Activated naive CD4-positive, alpha-beta T cell treated with anti-CD3 and anti-CD28 coated beads, Interleukin-2, amount 50 U/mL, for 24 hours (primary cell): ENCODE data around the gene FBXL14.

Source experiments
- H3K27ac Mint-ChIP-seq: one replicate; pipeline ENCODE4 v1.8.0; 2021; ENCODE audit warnings: mild to moderate bottlenecking, mixed read lengths
- H3K27me3 Mint-ChIP-seq: one replicate; pipeline ENCODE4 v1.8.0; 2021; ENCODE audit warnings: mixed read lengths
- H3K36me3 Mint-ChIP-seq: one replicate; pipeline ENCODE4 v1.8.0; 2021; ENCODE audit warnings: mixed read lengths
- H3K4me1 Mint-ChIP-seq: one replicate; pipeline ENCODE4 v1.8.0; 2021; ENCODE audit warnings: mixed read lengths
- H3K4me3 Mint-ChIP-seq: one replicate; pipeline ENCODE4 v1.8.0; 2021; ENCODE audit warnings: mild to moderate bottlenecking, mixed read lengths
- H3K9me3 Mint-ChIP-seq: one replicate; pipeline ENCODE4 v1.8.0; 2021; ENCODE audit warnings: mixed read lengths

FBXL14 gene, protein sequence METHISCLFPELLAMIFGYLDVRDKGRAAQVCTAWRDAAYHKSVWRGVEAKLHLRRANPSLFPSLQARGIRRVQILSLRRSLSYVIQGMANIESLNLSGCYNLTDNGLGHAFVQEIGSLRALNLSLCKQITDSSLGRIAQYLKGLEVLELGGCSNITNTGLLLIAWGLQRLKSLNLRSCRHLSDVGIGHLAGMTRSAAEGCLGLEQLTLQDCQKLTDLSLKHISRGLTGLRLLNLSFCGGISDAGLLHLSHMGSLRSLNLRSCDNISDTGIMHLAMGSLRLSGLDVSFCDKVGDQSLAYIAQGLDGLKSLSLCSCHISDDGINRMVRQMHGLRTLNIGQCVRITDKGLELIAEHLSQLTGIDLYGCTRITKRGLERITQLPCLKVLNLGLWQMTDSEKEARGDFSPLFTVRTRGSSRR

GRCh38 chr12:1594261-1595025, at the start of gene FBXL14:
Gene FBXL14, minus strand, starts transcription at chr12:1594581. Its CDS starts 515 bp downstream, at chr12:1594066.
- Mint-ChIP-seq H3K27ac (peak within 1 kb of the TSS; percentile 95), H3K4me3 (peak within 1 kb of the TSS; percentile 95), H3K27me3 (no peaks in the 10 kb centered on the region), H3K36me3 (peaks cover 7% of the 10 kb centered on the region), H3K9me3 (no peaks in the 10 kb centered on the region), H3K4me1 (peaks cover 53% of the 10 kb centered on the region)

- Mint-ChIP-seq H3K9me3 (no peaks in the 10 kb centered on the region), H3K36me3 (no peaks in the 10 kb centered on the region), H3K4me1 (no peaks in the 10 kb centered on the region), H3K27ac (no peak overlapping the region), H3K4me3 (no peak overlapping the region), H3K27me3 (no peaks in the 10 kb centered on the region)
Measured at GRCh38 chr12:1643905-1644533, 49.6 kb upstream of the FBXL14 start.

- H3K27ac Mint-ChIP-seq, result no peak overlapping the region
- no peaks in the 10 kb centered on the region for H3K36me3 Mint-ChIP-seq
- H3K4me1 Mint-ChIP-seq, result no peaks in the 10 kb centered on the region
- no peaks in the 10 kb centered on the region for H3K9me3 Mint-ChIP-seq
- H3K4me3 Mint-ChIP-seq, result no peak overlapping the region
- H3K27me3 Mint-ChIP-seq, result no peaks in the 10 kb centered on the region
Measured at GRCh38 chr12:1643043-1643442, 48.7 kb upstream of the FBXL14 start.

DNA sequence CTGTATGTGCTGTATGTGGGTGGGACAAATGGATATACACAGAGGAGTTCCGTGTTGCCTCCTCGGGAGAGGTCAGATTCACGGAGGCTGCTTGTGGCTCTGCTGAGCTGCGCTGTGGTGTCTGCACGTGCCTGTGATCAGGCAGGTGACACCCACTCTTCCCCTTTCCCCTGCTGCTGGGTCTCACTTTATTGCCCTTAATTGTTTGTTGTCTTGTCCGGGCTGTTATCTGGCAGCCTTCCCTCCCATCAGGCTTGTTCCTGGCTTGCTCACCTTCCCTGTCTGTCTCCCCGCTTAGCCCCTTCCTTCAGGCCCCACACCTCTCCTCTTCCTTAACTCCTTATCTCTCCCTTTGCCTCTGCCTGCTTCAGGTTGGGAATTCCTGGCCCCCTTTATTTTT, 48.1 kb upstream of the FBXL14 start:
- H3K27ac Mint-ChIP-seq, result no peak overlapping the region
- no peaks in the 10 kb centered on the region for H3K36me3 Mint-ChIP-seq
- no peaks in the 10 kb centered on the region for H3K9me3 Mint-ChIP-seq
- H3K4me1 Mint-ChIP-seq, result no peaks in the 10 kb centered on the region
- H3K4me3 Mint-ChIP-seq, result no peak overlapping the region
- H3K27me3 Mint-ChIP-seq, result no peaks in the 10 kb centered on the region

DNA sequence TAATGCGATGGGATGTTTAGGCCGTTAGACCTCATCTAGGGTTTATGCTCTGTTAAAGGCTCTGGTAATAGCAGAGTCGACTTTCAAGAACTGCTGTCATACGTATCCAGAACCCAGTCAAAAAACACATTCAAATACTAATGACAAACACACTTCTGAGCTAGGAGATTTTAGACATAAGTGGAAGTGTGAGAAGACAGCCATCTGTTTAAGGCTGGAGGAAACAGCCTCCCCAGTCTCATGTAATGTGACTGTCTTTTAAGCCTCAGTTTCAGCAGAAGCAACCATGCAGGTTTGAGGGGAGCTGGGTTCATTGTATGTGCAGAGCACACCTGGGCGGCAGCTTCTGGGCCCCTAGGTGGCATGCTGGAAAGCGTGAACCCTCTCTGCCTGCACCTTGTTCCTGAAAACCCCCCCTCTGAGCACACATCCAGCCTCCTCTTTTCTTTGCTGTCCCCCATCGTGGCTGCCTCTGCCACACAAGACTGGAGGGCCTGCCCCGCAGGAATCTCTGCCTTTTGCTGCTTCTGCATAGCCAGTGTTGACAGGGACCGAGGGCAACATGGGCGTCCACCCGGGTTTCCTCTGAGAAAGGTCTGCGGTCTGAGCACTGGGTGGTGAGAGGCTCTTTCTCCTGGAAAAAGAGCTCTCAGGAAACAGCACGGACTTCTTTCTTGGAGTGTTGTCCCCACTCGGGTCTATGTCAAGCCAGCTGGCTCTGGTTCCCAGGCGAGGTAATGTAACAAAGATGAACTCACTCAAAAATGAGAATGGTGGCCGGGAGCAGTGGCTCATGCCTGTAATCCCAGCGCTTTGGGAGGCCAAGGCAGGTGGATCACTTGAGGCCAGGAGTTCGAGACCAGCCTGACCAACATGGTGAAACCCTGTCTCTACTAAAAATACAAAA, 46.2 kb upstream of the FBXL14 start:
- H3K36me3 Mint-ChIP-seq, result no peaks in the 10 kb centered on the region
- no peaks in the 10 kb centered on the region for H3K27me3 Mint-ChIP-seq
- H3K9me3 Mint-ChIP-seq, result no peaks in the 10 kb centered on the region
- H3K4me3 Mint-ChIP-seq, result no peak overlapping the region
- H3K4me1 Mint-ChIP-seq, result no peaks in the 10 kb centered on the region
- H3K27ac Mint-ChIP-seq, result no peak overlapping the region

DNA sequence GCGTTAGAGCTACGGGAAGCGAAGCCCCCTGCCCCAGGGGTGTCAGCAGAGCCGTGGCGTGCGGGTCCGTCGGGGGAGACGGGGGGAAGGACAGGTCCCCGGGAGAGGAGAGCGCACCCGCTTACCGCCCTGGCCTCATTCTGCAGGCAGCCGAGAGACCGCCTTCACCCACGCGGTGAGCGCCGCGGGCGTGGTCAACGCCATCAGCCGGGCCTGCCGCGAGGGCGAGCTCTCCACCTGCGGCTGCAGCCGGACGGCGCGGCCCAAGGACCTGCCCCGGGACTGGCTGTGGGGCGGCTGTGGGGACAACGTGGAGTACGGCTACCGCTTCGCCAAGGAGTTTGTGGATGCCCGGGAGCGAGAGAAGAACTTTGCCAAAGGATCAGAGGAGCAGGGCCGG, 45.2 kb upstream of the FBXL14 start:
- no peaks in the 10 kb centered on the region for H3K4me1 Mint-ChIP-seq
- H3K27me3 Mint-ChIP-seq, result peaks cover 3% of the 10 kb centered on the region
- H3K4me3 Mint-ChIP-seq, result no peak overlapping the region
- no peaks in the 10 kb centered on the region for H3K36me3 Mint-ChIP-seq
- H3K9me3 Mint-ChIP-seq, result no peaks in the 10 kb centered on the region
- no peak overlapping the region for H3K27ac Mint-ChIP-seq

- peaks cover 6% of the 10 kb centered on the region for H3K27me3 Mint-ChIP-seq
Measured at GRCh38 chr12:1638203-1638602, 43.8 kb upstream of the FBXL14 start.

GRCh38 chr12:1635301-1636095, 41.1 kb upstream of the FBXL14 start:
- no peak overlapping the region for H3K4me3 Mint-ChIP-seq
- no peaks in the 10 kb centered on the region for H3K36me3 Mint-ChIP-seq
- peaks cover 26% of the 10 kb centered on the region for H3K27me3 Mint-ChIP-seq
- H3K9me3 Mint-ChIP-seq, result no peaks in the 10 kb centered on the region
- no peak overlapping the region for H3K27ac Mint-ChIP-seq
- peaks cover 10% of the 10 kb centered on the region for H3K4me1 Mint-ChIP-seq

More at GRCh38 chr12:1638203-1638602, 43.8 kb upstream of the FBXL14 start:
- H3K27ac Mint-ChIP-seq, result no peak overlapping the region
- H3K36me3 Mint-ChIP-seq, result no peaks in the 10 kb centered on the region
- H3K9me3 Mint-ChIP-seq, result no peaks in the 10 kb centered on the region
- H3K4me3 Mint-ChIP-seq, result no peak overlapping the region
- H3K4me1 Mint-ChIP-seq, result no peaks in the 10 kb centered on the region

DNA sequence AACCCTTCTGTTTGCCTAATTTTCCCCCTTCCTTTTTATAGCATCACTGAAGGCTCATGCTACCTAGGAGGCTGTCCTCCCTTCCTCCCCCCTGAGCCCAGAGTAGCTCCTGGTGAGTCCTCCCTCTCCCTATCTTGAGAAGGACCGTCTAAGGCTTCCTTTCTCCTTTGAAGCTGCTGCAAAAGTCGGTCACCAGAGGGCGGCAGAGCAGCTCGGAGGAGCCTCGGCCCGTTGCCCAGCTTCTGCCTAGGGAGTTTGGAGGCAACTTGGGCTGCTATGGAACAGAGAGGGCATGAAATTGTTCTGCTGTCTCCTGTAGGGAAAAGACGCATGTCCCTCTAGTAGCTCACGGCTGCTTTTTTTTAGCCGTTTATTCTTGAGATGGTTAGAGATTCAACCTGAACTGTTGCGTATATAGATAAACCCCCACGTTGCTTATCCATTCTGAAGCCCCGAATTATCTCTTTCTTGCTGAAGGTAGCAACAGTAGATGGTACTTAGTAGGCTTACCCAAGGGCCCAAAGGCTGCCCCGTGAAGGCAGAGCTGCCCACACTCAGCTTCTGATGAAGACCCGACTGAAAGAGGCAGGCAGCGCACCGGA, 40.3 kb upstream of the FBXL14 start:
- Mint-ChIP-seq H3K36me3 (no peaks in the 10 kb centered on the region), H3K27ac (no peak overlapping the region), H3K9me3 (no peaks in the 10 kb centered on the region), H3K4me1 (peaks cover 12% of the 10 kb centered on the region), H3K4me3 (no peak overlapping the region), H3K27me3 (peaks cover 27% of the 10 kb centered on the region)

GRCh38 chr12:1634149-1634548, 39.8 kb upstream of the FBXL14 start:
- H3K4me3 Mint-ChIP-seq, result no peak overlapping the region
- no peaks in the 10 kb centered on the region for H3K9me3 Mint-ChIP-seq
- no peak overlapping the region for H3K27ac Mint-ChIP-seq
- H3K36me3 Mint-ChIP-seq, result no peaks in the 10 kb centered on the region
- peaks cover 30% of the 10 kb centered on the region for H3K27me3 Mint-ChIP-seq
- H3K4me1 Mint-ChIP-seq, result peaks cover 14% of the 10 kb centered on the region

DNA sequence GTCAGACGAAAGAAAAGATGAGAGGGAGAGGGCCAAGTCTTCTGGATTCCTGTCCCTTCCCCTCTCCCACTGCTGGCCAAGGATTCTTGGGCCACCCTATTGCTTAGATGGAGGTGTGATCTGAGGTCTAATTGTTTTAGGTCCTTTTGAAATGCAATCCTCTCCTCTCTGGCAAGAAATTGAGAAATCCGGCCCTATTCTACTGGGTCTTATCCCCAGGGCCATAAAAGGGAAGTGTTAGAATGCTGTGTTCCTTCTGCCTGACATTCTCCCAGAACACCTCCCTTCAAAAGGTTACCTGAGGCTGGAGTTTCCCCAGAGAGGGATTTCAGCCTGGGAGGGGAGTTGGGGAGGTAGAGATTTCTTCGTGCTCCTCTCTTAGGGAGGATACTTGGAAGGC, 39.1 kb upstream of the FBXL14 start:
- Mint-ChIP-seq H3K36me3 (no peaks in the 10 kb centered on the region), H3K27me3 (peaks cover 35% of the 10 kb centered on the region)

DNA sequence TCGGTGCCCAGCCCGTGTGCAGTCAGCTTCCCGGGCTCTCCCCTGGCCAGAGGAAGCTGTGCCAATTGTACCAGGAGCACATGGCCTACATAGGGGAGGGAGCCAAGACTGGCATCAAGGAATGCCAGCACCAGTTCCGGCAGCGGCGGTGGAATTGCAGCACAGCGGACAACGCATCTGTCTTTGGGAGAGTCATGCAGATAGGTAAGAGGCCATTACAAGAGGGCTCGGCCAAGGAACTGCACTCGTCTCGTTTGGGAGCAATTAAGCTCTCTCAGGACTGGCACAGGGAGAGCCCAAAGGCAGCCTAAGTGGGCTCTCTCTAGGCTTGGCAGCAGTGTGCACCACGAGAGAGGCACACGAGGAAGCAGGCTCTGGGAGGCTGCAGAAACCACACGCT, 38.3 kb upstream of the FBXL14 start:
- no peak overlapping the region for H3K4me3 Mint-ChIP-seq
- H3K9me3 Mint-ChIP-seq, result no peaks in the 10 kb centered on the region
- H3K4me1 Mint-ChIP-seq, result peaks cover 16% of the 10 kb centered on the region
- no peak overlapping the region for H3K27ac Mint-ChIP-seq
- H3K36me3 Mint-ChIP-seq, result no peaks in the 10 kb centered on the region
- peaks cover 38% of the 10 kb centered on the region for H3K27me3 Mint-ChIP-seq

More for the DNA sequence above, 39.1 kb upstream of the FBXL14 start:
- Mint-ChIP-seq H3K4me3 (no peak overlapping the region), H3K4me1 (peaks cover 16% of the 10 kb centered on the region), H3K9me3 (no peaks in the 10 kb centered on the region), H3K27ac (no peak overlapping the region)

DNA sequence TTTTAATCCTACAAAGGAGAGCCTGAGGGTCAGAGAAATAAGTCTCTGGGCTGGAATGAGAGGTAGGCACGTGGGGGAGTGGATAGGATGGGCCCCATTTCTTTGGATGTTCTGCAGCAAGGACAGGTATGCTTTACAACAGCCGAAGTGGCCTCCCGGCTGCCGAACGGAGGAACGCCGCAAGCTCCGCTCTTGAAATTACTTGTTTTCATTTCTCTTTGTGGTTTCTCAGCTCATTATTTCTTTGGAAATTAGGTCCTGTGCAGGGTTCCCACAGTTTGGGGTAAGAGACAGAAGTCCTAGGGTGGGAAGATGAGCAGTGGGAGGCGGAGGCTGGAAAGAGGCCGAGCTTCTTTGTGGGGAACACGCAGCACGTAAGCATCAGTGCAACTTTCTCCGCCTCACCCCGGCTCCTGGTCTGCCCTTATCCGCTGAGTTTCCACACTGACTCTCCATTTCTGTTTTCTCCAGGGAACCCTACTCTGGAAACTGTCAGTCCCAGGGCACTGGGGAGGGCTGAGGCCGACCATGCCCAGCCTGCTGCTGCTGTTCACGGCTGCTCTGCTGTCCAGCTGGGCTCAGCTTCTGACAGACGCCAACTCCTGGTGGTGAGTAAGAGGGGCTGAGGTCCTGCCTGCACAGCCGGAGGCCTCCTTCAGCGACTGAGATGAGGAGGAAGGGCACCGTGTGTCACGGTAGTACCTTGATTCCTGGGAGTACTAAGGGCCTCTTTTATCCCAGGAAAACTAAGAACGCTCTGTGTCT, 36.6 kb upstream of the FBXL14 start:
- peaks cover 38% of the 10 kb centered on the region for H3K27me3 Mint-ChIP-seq
- H3K4me1 Mint-ChIP-seq, result peaks cover 16% of the 10 kb centered on the region
- H3K9me3 Mint-ChIP-seq, result no peaks in the 10 kb centered on the region
- H3K36me3 Mint-ChIP-seq, result no peaks in the 10 kb centered on the region
- no peak overlapping the region for H3K27ac Mint-ChIP-seq
- H3K4me3 Mint-ChIP-seq, result peak overlapping the region; percentile 65
